Lung microvascular endothelial cell (primary cell): ENCODE measurements around the gene CPZ. TPM values are rescaled to one million over a fixed set of nuclear protein-coding genes. Genes with fewer than 3 reads are reported as not detected.
"Not testable (repeated sequence)": the region's sequence is repeated elsewhere in the genome, so short reads cannot be mapped to it uniquely, and the experiment has no call there.

Experiments used
- DNase-seq, 2 donors: peaks; one replicate each; pipeline versions ENCODE4 v3.0.0 to v3.0.0-alpha.2; 2010; ENCODE audit warnings: low read depth in 2 of 2
- total RNA-seq: library from RNA; depleted of rRNA; stranded (reverse); fragments of >200 nt; gene quantifications from 2 replicates; pipeline ENCODE4 v1.2.1, GENCODE V29; 2014

CPZ gene
- total RNA-seq, 1 donor from 2014 or later: not detected

GRCh38 chr4:8556341-8557150 is 36.0 kb upstream of the CPZ start:
- DNase-seq: no peak

- no peak for DNase-seq
These were observed 35.2 kb upstream of the CPZ start for GRCh38 chr4:8557151-8558076.

- DNase-seq: no peak
These were observed 34.2 kb upstream of the CPZ start for GRCh38 chr4:8558080-8558960.

GRCh38 chr4:8559011-8559410 is 33.6 kb upstream of the CPZ start:
- no peak for DNase-seq

- DNase-seq: no peak
These were observed 32.9 kb upstream of the CPZ start for GRCh38 chr4:8559524-8560264.

- DNase-seq: no peak
These were observed 32.1 kb upstream of the CPZ start for GRCh38 chr4:8560265-8561047.

GRCh38 chr4:8564595-8564994 is 28.0 kb upstream of the CPZ start:
- no peak for DNase-seq

- DNase-seq: no peak
These were observed 24.4 kb upstream of the CPZ start for GRCh38 chr4:8568068-8568668.

GRCh38 chr4:8570201-8570600 is 22.4 kb upstream of the CPZ start:
- DNase-seq: no peak

- no peak for DNase-seq
These were observed 20.6 kb upstream of the CPZ start for GRCh38 chr4:8571702-8572685.

- no peak for DNase-seq
These were observed 19.3 kb upstream of the CPZ start for GRCh38 chr4:8573266-8573665.

- no peak for DNase-seq
These were observed 17.7 kb upstream of the CPZ start for GRCh38 chr4:8574796-8575370.

- DNase-seq: no peak
These were observed 17.1 kb upstream of the CPZ start for GRCh38 chr4:8575457-8575856.

- not testable (repeated sequence) for DNase-seq
These were observed 16.0 kb upstream of the CPZ start for GRCh38 chr4:8576591-8576990.

GRCh38 chr4:8577046-8577445 is 15.5 kb upstream of the CPZ start:
- no peak for DNase-seq

GRCh38 chr4:8577972-8578371 is 14.6 kb upstream of the CPZ start:
- DNase-seq: no peak

GRCh38 chr4:8578717-8579116 is 13.8 kb upstream of the CPZ start:
- DNase-seq: no peak
